NB4 (cell line): ENCODE measurements around the gene AOAH.

Experiments
- DNase-seq: peaks from one replicate; pipeline ENCODE4 v3.0.0; 2010; ENCODE audit warnings: low read depth
- H3K4me3 ChIP-seq: one replicate; pipeline ENCODE4 v1.5.1; 2011; ENCODE audit warnings: mild to moderate bottlenecking, low read depth, low read length, moderate library complexity
- CTCF ChIP-seq: IDR thresholded peaks from one replicate; pipeline ENCODE4 v1.5.1; 2012; ENCODE audit warnings: low read depth, low read length
- MAX ChIP-seq: IDR thresholded peaks from 2 replicates; pipeline ENCODE4 v1.6.1; 2011; ENCODE audit warnings: low read depth, low read length
- MYC ChIP-seq: IDR thresholded peaks from 2 replicates; pipeline ENCODE4 v1.6.1; 2011; ENCODE audit warnings: low read depth, low read length
- POLR2A ChIP-seq: IDR thresholded peaks from 2 replicates; pipeline ENCODE4 v1.6.1; 2011; ENCODE audit warnings: mild to moderate bottlenecking; ENCODE audit not compliant: insufficient read length; ENCODE audit errors: extremely low read depth

AOAH gene

GRCh38 chr7:36583318-36583717 lies 141.0 kb downstream of the AOAH start:
- TF ChIP-seq MAX = no peak
- no peak for TF ChIP-seq POLR2A
- TF ChIP-seq MYC = no peak
- no peak for TF ChIP-seq CTCF
- no peak for DNase-seq
- H3K4me3 ChIP-seq = no peak overlapping the region

GRCh38 chr7:36575832-36576231 lies 148.5 kb downstream of the AOAH start:
- H3K4me3 ChIP-seq = no peak overlapping the region
- TF ChIP-seq CTCF (no peak), POLR2A (no peak), MYC (no peak), MAX (no peak)
- DNase-seq = no peak

GRCh38 chr7:36573066-36573465 lies 151.2 kb downstream of the AOAH start:
- no peak for DNase-seq
- no peak for TF ChIP-seq MAX
- no peak for TF ChIP-seq POLR2A
- TF ChIP-seq CTCF = no peak
- TF ChIP-seq MYC = no peak

GRCh38 chr7:36571190-36571560 lies 153.1 kb downstream of the AOAH start:
- TF ChIP-seq POLR2A (no peak), MAX (no peak), CTCF (no peak), MYC (no peak)
- DNase-seq = peak; percentile 18
- no peak overlapping the region for H3K4me3 ChIP-seq

More at GRCh38 chr7:36573066-36573465, 151.2 kb downstream of the AOAH start:
- no peak overlapping the region for H3K4me3 ChIP-seq

- peak; percentile 90 for DNase-seq
- no peak for TF ChIP-seq POLR2A
- no peak for TF ChIP-seq CTCF
- no peak for TF ChIP-seq MYC
- TF ChIP-seq MAX = peak; percentile 52; the same call in 1 of the 2 replicates
Observed at GRCh38 chr7:36570528-36571189, 153.6 kb downstream of the AOAH start.

More at GRCh38 chr7:36570528-36571189, 153.6 kb downstream of the AOAH start:
- peak overlapping the region; percentile 29 for H3K4me3 ChIP-seq
